NCI-H2081 (cell line): ENCODE results near the gene SRP19.
"Not testable (repeated sequence)": the region's sequence is repeated elsewhere in the genome, so short reads cannot be mapped to it uniquely, and the experiment has no call there.

Experiments used
- DNase-seq, 2 experiments: peaks; one replicate each; lab custom pipeline; 2025; lab: John Stamatoyannopoulos, UW

Gene SRP19

GRCh38 chr5:112860929-112861637 is at the start of gene SRP19:
SRP19 (plus strand) TSS chr5:112861287; CDS start chr5:112861377, 90 bp downstream.
- peak; percentile 92 to 96 for DNase-seq

GRCh38 chr5:112812549-112812948 is 48.5 kb upstream of the SRP19 start:
- DNase-seq, result no peak

GRCh38 chr5:112820246-112820645 is 40.8 kb upstream of the SRP19 start:
- DNase-seq, result no peak

- DNase-seq, result no peak
Measured at GRCh38 chr5:112822456-112822855, 38.6 kb upstream of the SRP19 start.

- no peak for DNase-seq
Measured at GRCh38 chr5:112823181-112823580, 37.9 kb upstream of the SRP19 start.

GRCh38 chr5:112823656-112824055 is 37.4 kb upstream of the SRP19 start:
- DNase-seq, result no peak

- DNase-seq, result no peak
Measured at GRCh38 chr5:112824197-112824596, 36.9 kb upstream of the SRP19 start.

GRCh38 chr5:112830378-112830777 is 30.7 kb upstream of the SRP19 start:
- no peak for DNase-seq

- DNase-seq, result no peak
Measured at GRCh38 chr5:112833971-112834370, 27.1 kb upstream of the SRP19 start.

- no peak for DNase-seq
Measured at GRCh38 chr5:112844489-112844888, 16.6 kb upstream of the SRP19 start.

- no peak for DNase-seq
Measured at GRCh38 chr5:112846556-112846955, 14.5 kb upstream of the SRP19 start.

- DNase-seq, result no peak
Measured at GRCh38 chr5:112847306-112847705, 13.8 kb upstream of the SRP19 start.

GRCh38 chr5:112848116-112848811 is 12.8 kb upstream of the SRP19 start:
- peak; percentile 37 to 54 for DNase-seq

GRCh38 chr5:112849912-112850311 is 11.2 kb upstream of the SRP19 start:
- DNase-seq, result no peak

GRCh38 chr5:112854651-112855050 is 6.4 kb upstream of the SRP19 start:
- DNase-seq, result no peak

GRCh38 chr5:112857866-112858265 is 3.2 kb upstream of the SRP19 start:
- DNase-seq, result no peak

GRCh38 chr5:112860571-112860928 is 537 bp upstream of the SRP19 start:
- not testable (repeated sequence) for DNase-seq

- no peak for DNase-seq
Measured at GRCh38 chr5:112861638-112861985, 525 bp downstream of the SRP19 start.

GRCh38 chr5:112862085-112862484 is 998 bp downstream of the SRP19 start:
- DNase-seq, result peak; percentile 6 to 40

- peak in 1 of 2 experiments; percentile 4 for DNase-seq
Measured at GRCh38 chr5:112863549-112863948, 2.5 kb downstream of the SRP19 start.

- no peak for DNase-seq
Measured at GRCh38 chr5:112865128-112865527, 4.0 kb downstream of the SRP19 start.

GRCh38 chr5:112866739-112867138 is 5.7 kb downstream of the SRP19 start:
- no peak for DNase-seq

- DNase-seq, result no peak
Measured at GRCh38 chr5:112867411-112867810, 6.3 kb downstream of the SRP19 start.

- no peak for DNase-seq
Measured at GRCh38 chr5:112869948-112870347, 8.9 kb downstream of the SRP19 start.
